HL-60/S4 (cell line): Measurements from ENCODE around the gene CFAP69.
"Not testable (repeated sequence)": the region's sequence is repeated elsewhere in the genome, so short reads cannot be mapped to it uniquely, and the experiment has no call there.

Source experiments
- in situ Hi-C: fragments of 300-500 bp; cut with MboI; formaldehyde crosslinking; loops from 2 replicates; pipeline ENCODE4 v1.14.3; 2022; ENCODE audit warnings: low sequenced_read_pairs

The CFAP69 gene

DNA sequence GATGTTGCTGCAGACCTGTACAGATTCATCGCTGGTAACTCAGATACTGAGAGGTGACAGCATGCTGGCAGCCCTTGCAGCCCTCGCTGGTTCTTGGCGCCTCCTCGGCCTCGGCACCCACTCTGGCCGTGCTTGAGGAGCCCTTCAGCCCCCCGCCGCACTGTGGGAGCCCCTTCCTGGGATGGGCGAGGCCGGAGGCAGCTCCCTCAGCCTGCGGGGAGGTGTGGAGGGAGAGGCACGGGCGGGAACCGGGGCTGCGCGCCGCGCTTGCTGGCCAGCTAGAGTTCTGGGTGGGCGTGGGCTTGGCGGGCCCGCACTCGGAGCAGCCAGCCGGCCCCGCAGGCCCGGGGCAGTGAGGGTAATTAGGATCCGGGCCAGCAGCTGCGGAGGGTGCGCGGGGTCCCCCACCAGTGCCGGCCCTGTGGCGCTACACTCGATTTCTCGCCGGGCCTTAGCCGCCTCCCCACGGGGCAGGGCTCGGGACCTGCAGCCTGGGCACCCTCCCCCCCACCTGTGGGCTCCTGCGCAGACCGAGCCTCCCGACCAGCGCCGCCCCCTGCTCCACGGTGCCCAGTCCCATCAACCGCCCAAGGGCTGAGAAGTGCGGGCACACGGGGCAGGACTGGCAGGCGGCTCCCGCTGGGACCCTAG is 89.3 kb downstream of the CFAP69 start:
- in situ Hi-C loops: no loop called here

DNA sequence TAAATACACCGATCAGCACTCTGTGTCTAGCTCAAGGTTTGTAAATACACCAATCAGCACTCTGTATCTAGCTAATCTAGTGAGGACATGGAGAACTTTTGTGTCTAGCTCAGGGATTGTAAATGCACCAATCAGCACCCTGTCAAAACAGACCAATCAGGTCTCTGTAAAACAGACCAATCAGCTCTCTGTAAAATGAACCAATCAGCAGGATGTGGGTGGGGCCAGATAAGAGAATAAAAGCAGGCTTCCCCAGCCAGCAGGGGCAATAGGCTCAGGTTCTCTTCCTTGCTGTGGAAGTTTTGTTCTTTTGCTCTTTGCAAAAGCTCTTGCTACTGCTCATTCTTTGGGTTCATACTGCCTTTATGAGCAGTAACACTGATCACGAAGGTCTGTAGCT is 90.0 kb downstream of the CFAP69 start:
- in situ Hi-C loops: not testable (repeated sequence)

DNA sequence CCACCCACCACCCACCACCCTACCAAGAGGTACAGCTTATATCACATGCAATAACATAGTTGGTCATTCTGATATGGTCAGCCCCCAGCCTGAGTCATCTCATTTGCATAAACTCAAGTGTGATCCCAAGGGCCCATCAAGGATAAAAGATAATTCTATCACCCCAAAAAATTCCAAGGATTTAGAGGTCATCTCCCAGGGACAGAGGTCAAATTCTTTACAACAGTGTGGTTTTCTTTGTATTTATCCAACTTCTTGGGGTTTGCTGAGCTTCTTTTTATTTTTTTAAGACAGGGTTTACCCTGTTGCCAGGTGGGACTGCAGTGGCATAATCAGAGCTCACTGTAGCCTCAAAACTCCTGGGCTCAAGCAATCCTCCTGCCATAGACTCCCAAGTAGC is 92.1 kb downstream of the CFAP69 start:
- in situ Hi-C loops: no loop called here

DNA sequence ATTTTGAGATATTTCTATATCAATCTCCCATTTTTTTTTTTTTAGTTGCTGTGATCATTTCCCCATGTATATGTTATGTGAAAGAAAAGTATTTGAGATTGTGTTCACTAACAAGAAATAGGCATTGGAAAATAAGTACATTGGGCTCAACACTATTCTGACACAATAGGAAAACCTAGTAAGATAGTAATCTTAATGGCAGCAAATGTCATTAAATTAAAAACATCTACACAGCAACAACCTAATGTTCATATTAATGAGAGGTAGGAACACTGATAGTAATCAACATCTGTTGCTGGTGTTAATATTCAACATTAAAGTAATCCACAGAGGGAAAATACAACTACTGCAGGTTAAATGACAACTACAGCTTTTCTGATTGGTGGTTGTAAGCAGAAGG is 100.0 kb downstream of the CFAP69 start:
- in situ Hi-C loops: no loop called here

DNA sequence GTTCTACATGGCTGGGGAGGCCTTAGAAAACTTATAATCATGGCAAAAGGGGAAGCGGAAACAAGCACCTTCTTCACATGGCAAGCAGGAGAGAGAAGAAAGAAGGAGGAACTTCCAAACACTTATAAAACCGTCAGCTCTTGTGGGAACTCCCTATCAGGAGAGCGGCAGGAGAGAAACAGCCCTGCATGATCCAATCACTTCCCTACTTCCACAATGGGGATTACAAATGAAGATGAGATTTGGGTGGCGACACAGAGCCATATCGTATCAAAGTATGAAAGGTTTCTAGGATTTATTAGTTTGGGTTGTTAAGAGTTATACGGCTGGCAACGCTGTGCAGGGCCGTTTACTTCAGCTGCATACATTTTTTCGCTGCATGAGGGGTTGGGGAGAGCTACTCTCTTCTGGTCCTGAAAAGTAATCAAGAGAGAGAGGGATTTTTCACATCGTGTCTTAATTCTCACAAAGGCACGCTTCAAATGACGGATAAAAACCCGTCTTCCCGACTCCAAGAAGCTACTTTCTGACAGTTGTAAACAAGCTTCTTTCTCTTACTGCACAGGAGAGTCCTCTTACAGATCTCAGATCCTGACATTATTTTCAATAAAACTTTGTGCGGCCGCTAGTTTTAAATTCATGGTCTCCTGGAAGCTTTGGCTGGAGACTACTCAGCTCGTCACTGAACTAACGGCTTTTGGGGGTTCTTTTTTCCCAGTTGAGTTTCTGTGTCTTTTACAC is 100.8 kb downstream of the CFAP69 start:
- in situ Hi-C loops: no loop called here

DNA sequence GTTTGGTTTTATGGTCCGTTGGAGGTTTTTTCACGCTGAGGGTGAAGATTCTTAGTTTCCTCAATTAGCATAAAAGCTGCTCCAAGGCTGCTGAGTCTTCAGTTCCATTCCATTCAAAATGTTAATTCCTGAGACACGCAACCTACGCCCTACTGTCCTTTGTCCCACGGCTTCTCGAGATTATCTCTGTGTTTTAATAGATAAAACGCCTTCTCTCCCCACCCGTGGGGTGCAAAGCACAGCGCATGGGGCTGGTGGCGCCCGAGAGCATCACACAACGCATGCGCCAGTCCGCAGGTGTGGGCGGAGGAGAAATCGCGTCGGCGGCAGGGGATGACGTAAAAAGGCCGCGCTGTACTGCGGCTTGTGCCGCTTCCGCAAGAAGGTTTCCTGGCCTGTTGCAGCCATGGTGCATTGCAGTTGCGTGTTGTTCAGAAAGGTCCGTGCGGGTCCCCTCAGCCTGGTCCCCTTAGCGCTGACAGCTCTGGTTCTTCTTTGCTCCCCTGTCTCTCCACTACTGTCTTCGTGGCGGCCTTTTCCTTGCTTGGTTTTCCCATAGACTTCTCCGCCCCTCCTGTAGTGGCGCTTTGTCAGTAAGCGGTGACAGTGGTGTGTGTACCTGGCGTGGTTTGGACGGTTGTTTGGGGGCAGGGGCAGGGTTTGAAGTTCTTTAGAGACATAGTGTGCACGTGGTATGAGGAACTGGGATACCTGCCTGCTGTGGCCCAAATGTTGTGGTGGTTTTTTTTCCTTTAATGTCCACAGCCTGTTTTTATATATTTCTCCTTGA is 101.6 kb downstream of the CFAP69 start, which contains the start of gene GTPBP10:
TSS of gene GTPBP10 (plus strand) at position 381 of the 790 bp plus-strand sequence. CDS start at position 407, 26 bp downstream.
- in situ Hi-C loops: no loop called here

DNA sequence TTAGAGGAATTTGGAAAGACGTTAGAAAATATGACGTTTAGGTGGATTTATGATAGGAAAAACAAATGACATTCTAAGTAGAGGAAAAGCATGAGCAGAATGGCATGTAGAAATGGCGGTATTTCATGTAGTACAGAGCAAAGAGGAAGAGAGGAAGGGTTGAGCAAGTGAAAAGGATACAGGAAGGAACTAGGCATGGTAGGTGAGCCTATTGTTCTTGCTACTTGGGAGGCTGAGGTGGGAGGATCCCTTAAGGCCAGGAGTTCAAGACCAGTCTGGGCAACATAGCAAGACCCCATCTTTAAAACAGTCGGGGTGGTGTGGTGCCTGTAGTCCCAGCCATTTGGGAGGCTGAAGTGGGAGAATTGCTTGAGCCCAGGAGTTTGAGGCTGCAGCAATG is 102.8 kb downstream of the CFAP69 start:
- in situ Hi-C loops: no loop called here

DNA sequence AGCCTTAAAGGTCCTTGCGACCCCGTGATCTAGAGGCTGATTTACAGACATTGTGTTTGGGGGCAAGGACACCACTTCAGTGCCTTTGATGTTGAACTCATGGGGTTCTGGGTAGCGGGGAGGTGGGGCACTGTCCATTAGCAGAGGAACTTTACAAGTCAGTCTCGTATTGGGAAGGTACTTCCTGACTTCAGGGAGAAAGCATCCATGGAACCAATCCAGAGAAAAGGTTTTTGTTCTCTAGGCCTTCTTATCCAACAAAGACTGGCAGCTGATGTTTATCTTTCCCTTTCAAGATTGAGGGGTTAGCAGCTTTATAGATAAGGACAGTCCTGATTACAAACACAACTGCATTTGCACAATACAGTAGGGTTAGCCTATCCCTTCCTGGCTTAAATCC is 104.3 kb downstream of the CFAP69 start:
- in situ Hi-C loops: no loop called here

DNA sequence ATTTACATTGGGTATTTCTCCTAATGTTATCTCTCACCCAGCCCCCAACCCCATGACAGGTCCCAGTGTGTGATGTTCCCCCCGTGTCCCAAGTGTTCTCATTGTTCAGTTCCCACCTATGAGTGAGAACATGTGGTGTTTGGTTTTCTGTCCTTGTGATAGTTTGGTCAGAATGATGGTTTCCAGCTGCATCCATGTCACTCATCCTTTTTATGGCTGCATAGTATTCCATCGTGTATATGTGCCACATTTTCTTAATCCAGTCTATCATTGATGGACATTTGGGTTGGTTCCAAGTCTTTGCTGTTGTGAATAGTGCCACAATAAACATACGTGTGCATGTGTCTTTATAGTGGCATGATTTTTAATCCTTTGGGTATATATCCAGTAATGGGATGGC is 105.1 kb downstream of the CFAP69 start:
- in situ Hi-C loops: not testable (repeated sequence)

DNA sequence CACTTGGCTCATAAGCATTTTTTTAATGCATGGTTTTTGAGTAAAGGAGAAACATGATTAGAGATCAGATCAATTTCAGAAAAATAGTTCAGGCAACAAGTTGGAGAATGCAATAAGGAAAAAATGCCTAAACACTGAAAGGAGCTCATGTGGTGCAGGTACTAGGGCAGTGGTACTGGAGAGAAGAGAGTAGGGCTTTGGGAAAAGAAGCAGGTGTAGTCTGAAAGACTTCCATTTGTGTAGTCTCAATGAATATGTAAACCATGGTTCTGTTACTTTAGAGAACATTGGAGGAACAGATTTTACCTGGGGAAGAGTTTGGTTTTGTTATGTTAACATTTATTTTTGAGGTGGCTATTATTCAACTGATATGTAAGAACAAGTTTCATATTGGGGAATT is 107.0 kb downstream of the CFAP69 start:
- in situ Hi-C loops: no loop called here
